ENCODE measurements around the gene HLA-A.
A peak's percentile ranks its signal among the peaks of the same experiment; 100 is the strongest.
"Not testable (repeated sequence)": the region's sequence is repeated elsewhere in the genome, so short reads cannot be mapped to it uniquely, and the experiment has no call there.

Gene HLA-A

GRCh38 chr6:29963697-29964096 lies 21.4 kb downstream of the HLA-A start:
- not testable (repeated sequence) for DNase-seq

GRCh38 chr6:29964518-29964886 lies 22.2 kb downstream of the HLA-A start:
- DNase-seq, result no peak

- DNase-seq, result peak; percentile 80
Observed at GRCh38 chr6:29964887-29965562, 22.7 kb downstream of the HLA-A start.

GRCh38 chr6:29965563-29965872 lies 23.2 kb downstream of the HLA-A start:
- DNase-seq, result peak; percentile 46

- peak; percentile 76 for DNase-seq
Observed at GRCh38 chr6:29965873-29966601, 23.7 kb downstream of the HLA-A start.

- DNase-seq, result peak; percentile 54
Observed at GRCh38 chr6:29967379-29968010, 25.2 kb downstream of the HLA-A start.

GRCh38 chr6:29968130-29968529 lies 25.8 kb downstream of the HLA-A start:
- DNase-seq, result no peak

- no peak for DNase-seq
Observed at GRCh38 chr6:29968905-29969304, 26.6 kb downstream of the HLA-A start.

- DNase-seq, result no peak
Observed at GRCh38 chr6:29970711-29971110, 28.4 kb downstream of the HLA-A start.

- DNase-seq, result no peak
Observed at GRCh38 chr6:29974901-29975560, 32.7 kb downstream of the HLA-A start.

GRCh38 chr6:29975561-29975907 lies 33.2 kb downstream of the HLA-A start:
- no peak for DNase-seq

- DNase-seq, result no peak
Observed at GRCh38 chr6:29976253-29976587, 33.9 kb downstream of the HLA-A start.

- DNase-seq, result peak; percentile 58
Observed at GRCh38 chr6:29976588-29977424, 34.5 kb downstream of the HLA-A start.

- no peak for DNase-seq
Observed at GRCh38 chr6:29977425-29977727, 35.0 kb downstream of the HLA-A start.

GRCh38 chr6:29980013-29980412 lies 37.7 kb downstream of the HLA-A start:
- DNase-seq, result not testable (repeated sequence)

GRCh38 chr6:29980511-29980910 lies 38.2 kb downstream of the HLA-A start:
- no peak for DNase-seq

- no peak for DNase-seq
Observed at GRCh38 chr6:29981211-29981812, 39.0 kb downstream of the HLA-A start.

GRCh38 chr6:29982097-29982496 lies 39.8 kb downstream of the HLA-A start:
- DNase-seq, result no peak

GRCh38 chr6:29984232-29984631 lies 41.9 kb downstream of the HLA-A start:
- no peak for DNase-seq

GRCh38 chr6:29984992-29985391 lies 42.7 kb downstream of the HLA-A start:
- DNase-seq, result no peak

- DNase-seq, result no peak
Observed at GRCh38 chr6:29986179-29986781, 43.9 kb downstream of the HLA-A start.

- DNase-seq, result no peak
Observed at GRCh38 chr6:29989211-29989610, 46.9 kb downstream of the HLA-A start.

Data from DMS79 treated with DMSO at 0.1 percent for 48 hours (cell line).